ENCODE data around the gene MBP.

The MBP gene

GRCh38 chr18:77133051-77133834 lies 660 bp upstream of the MBP start:
- DNase-seq: no peak

GRCh38 chr18:77131652-77132368 lies 773 bp downstream of the MBP start:
- peak; percentile 63 for DNase-seq

DNA sequence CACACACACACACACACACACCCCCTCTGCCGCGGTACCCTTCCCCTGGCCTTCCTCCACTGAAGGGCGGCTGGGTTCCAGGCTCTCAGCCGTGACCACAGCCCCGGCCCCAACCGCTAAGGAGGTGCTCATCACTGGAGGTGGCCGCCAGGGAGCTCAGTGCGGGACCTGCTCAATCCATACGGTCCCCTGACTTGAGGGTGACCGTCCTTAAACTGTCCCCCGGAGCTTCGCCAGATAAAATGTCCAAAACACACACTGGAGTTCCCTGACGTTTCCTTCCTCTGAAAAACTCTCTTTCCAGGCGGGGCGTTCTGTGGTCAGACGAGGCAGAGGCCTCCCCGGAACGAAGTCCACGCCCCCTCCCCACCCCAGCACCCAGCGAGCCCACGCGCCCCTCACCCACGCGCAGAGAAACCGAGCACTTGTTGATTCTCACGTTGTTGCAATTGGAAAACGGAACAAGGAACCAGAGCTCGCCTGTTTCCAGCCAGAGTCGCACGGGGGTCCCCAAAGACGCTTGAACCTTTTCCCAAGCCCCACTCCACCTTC lies 1.4 kb downstream of the MBP start:
- DNase-seq: peak; percentile 64

DNA sequence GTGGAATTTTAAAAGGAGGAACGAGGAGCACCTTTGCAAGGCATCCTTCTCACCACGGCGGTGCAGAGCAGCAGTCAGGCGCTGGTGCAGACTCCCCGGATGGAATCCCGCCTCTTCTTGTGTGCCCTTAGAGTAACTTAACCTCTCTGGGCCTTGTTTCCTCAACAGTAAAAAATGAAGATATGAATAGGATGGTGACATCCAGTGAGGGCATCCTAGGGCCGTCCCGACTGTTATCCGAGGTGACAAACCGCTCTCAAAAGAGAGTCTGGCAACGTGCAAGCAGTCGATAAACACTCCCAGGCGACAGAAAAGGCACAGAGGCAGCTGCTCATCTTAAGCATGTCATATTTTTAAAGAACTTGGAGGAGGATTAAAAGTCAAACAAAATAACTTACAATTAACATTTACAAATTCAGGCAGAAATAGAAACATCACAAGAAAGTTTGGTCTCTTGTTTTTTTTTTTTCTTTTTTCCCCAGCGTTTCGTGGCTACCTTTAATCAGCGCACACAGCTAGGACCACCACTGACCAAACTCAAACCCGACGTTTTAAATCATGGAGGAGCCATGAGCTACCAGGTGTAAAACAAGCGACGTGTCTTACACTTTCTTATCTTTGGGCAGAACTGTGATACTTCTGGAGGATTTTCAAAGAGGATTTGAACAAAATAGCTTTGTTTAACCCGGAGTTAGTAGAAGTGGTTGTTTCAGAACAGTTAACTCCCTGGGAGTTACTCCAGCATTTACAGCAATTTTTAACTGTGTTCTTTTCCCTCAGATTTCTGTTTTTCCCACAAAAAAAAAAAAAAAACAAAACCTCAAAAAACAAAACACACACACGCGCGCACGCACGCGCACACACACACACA lies 2.1 kb downstream of the MBP start:
- no peak for DNase-seq

- DNase-seq: no peak
These were observed 3.4 kb downstream of the MBP start for GRCh38 chr18:77129150-77129551.

GRCh38 chr18:77127769-77128671 lies 4.6 kb downstream of the MBP start:
- DNase-seq: no peak

- DNase-seq: no peak
These were observed 8.1 kb downstream of the MBP start for GRCh38 chr18:77124452-77124922.

DNA sequence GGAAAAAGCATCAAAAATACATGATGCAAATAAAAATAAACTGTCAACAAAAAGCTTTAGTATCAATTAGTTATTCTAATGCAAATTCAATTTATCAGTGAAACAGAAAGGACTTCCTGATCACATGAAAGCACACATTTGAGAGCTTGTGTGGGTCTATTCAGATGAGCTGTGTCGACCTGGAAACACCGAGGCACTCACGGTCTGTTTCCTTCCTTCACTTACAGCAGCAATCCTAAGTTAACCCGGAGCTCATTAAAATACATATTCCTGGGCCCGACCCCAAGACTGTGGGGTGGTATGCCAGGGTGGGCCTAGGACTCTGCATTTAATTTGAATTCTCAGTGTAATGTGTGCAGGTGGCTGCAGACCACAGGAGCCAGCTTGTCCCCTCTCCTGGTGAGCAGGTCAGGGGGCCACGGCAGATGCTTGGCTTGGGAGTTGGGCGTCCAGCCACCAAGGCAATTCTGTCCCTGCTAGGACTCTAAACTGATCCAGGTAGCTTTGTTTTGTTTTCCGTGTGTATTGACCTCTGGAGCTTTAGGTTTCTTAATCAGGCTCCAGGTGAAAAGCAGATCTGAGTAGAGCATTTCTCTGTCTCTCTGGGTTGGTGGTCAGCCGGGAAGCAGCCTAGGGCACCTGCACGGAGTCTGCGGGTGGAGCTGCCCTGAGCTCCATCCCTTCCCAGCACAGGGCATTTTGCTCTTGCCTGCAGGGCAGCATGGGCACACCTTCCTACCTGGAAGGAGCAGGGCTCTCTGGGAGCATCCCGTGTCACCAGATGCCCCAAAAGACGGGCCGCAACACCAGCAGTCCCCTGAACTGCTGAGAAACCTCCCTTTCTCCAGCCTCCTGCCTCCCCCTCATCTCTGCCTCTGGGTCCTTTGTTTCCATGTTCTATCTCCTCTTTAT lies 9.0 kb downstream of the MBP start:
- no peak for DNase-seq

DNA sequence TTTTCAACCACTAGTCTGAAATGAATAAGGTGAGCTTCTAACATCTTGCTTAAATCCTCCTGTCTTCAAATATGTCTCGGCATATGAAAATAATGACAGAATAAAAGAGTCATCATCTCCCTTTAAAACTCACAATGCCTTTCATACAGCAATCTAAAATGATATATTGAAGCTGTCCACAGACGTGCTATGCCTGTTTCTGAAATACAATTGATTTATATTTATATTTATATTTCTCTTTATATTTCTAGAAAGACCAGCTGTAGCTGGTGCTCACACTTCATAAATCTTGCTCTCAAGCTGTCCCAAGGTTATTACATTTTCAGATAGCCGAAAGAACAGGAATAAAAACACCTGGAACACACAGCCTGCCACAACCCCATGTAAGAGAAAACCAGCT lies 11.1 kb downstream of the MBP start:
- DNase-seq: no peak

- no peak for DNase-seq
These were observed 12.6 kb downstream of the MBP start for GRCh38 chr18:77119851-77120491.

GRCh38 chr18:77119101-77119850 lies 13.3 kb downstream of the MBP start:
- DNase-seq: no peak

DNA sequence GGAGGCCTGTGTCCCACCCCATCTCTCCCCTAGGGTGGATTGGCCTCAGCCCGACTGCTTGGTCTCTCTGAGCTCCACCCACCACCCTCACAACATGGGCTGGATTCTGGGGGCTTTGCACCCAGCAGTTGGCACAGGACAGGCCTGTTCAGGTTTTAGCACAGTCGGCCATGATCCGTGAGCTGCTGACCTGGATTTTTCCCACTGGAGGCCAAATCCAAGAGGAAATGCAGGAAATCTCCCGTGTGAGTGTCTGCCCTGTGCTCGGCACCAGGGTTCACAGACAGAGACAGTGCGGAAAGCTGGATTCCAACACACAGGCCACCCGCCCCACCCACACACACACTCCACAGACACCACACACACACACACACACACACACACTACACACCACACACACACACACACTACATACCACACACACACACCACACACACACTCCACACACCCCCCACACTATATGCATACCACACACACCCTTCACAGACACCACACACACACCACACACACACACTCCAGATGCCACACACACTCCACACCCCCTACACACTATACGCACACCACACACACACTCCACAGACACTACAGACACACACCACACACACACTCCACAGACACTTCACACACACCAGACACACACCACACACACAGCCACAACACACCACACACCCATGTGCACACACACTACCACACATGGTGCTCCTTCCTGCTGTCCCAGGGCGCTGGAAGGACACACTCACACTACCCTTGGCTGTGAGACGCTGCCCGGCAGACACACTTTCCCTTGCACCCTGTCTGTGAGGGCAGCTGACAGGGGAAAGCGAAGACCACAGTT lies 14.1 kb downstream of the MBP start:
- no peak for DNase-seq

DNA sequence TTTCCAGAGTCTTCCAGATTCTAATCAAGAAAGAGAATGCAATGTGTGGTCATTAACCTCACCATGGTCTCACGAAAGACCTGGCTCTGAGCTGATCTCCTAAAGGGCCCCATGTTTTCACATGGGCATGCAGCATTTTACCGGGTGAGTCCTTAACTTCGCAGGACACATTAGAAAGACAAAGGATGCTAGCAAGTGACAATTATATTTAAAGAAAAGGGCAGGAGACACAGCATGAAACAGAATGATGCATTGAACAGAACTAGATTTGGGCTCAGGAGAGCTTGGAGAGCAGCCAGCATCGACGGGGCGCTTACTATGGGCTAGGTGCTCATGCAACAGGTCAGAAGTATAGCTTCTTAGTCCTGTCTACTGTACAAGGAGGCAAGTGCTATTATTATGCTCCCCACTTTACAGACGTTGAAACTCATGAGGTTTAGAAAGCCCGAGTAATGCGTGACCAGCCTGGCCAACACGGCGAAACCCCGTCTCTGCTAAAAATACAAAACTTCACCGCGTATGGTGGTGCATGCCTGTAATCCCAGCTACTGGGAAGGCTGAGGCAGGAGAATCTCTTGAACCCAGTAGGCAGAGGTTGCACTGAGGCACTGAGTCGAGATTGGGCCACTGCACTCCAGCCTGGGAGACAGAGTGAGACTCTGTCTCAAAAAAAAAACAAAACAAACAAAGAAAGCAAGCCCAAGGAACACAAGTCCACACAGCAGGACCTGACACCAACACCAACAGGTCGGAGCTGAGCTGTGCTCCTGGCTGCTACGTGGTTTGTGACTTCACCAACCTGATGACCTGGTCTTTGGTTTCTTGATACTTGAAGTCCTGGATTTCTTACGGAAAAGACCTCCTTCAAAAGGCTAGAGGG lies 16.1 kb downstream of the MBP start:
- no peak for DNase-seq

DNA sequence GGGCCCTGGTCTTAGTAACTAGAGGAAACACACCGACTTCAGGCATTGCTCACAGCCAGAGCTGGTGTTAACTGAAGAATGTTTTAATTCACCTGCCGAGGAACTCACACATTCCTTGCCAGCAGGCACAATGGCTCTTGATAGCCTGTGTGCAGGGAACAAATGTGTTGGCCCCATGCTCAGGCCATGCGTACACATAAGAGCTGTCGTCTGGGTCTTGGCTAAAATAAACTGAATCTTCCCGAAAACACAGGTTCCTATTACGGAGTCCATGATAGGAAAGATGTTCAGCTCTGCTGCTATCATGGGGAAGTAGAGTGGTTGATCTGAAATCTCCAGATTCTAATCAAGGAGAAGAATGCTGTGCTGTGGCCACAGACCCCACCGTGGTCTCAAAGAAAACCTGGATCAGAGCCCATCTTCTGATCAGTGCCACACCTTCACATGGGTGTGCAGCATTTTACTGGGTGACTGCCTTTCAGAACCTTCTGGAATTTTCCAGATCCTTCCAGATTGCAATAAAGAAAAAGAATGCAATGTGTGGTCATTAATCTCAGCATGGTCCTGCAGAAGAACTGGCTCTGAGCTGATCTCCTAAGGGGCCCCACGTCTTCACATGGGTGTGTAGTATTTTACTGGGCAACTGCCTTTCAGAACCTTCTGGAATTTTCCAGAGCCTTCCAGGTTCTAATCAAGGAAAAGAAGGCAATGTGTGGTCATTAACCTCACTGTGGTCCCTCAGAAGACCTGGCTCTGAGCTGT lies 17.2 kb downstream of the MBP start:
- no peak for DNase-seq

- no peak for DNase-seq
These were observed 18.0 kb downstream of the MBP start for GRCh38 chr18:77114415-77115191.

DNA sequence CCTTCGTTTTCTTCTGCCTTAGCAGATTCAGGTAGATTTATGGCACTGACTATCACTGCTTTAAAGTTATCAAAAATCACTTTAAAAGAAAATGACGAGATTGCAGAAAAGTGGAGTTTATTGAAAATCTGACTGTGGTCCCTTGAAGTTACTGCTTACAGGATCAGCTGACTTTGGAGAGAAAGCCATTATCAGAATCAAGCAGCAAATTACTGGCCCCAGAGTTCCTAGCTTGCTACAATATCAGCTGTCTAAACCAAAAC lies 18.5 kb downstream of the MBP start:
- DNase-seq: no peak
